WTC11 (cell line): ENCODE data around the gene ADD2. TPM values are rescaled to one million over a fixed set of nuclear protein-coding genes. Genes with fewer than 3 reads are reported as not detected.

Experiments used
- ATAC-seq: fragments of 200-7000 bp; cut with Tn5 transposase; 2 replicates; pipeline ENCODE4 v1.10.0; 2021; ENCODE audit warnings: mild to moderate bottlenecking, moderate library complexity
- CTCF ChIA-PET: fragments of 300-600 bp; sonication (Branson Sonifier 250); formaldehyde crosslinking; loops from one replicate; lab custom pipeline; 2021; ENCODE audit warnings: antibody characterized with exemption; lab: Charles Lee
- POLR2A ChIA-PET: fragments of 350-600 bp; sonication (Branson Sonifier 250); formaldehyde crosslinking; loops from one replicate; lab custom pipeline; 2021; ENCODE audit warnings: antibody characterized with exemption; lab: Charles Lee
- DNase-seq: peaks from one replicate; pipeline ENCODE4 v3.0.0; 2021; ENCODE audit warnings: low spot score
- H3K27ac Mint-ChIP-seq: 2 replicates; pipeline ENCODE4 v1.8.0; 2021; ENCODE audit warnings: mixed read lengths
- H3K27me3 Mint-ChIP-seq: 2 replicates; pipeline ENCODE4 v1.8.0; 2021; ENCODE audit warnings: low read depth, mild to moderate bottlenecking, moderate library complexity, mixed read lengths
- H3K36me3 Mint-ChIP-seq: 2 replicates; pipeline ENCODE4 v1.8.0; 2021; ENCODE audit warnings: mixed read lengths
- H3K4me1 Mint-ChIP-seq: 2 replicates; pipeline ENCODE4 v1.8.0; 2022; ENCODE audit warnings: mixed read lengths
- H3K4me3 Mint-ChIP-seq: 2 replicates; pipeline ENCODE4 v1.8.0; 2021; ENCODE audit warnings: mild to moderate bottlenecking, moderate library complexity, mixed read lengths
- H3K9me3 Mint-ChIP-seq: 2 replicates; pipeline ENCODE4 v1.8.0; 2021; ENCODE audit warnings: mixed read lengths
- CREB1 ChIP-seq: sonication (generic); formaldehyde crosslinking; IDR thresholded peaks from 2 replicates; pipeline ENCODE4 v1.8.0; 2023; ENCODE audit warnings: mild to moderate bottlenecking, missing genetic modification reagents
- CREM ChIP-seq: sonication (generic); formaldehyde crosslinking; IDR thresholded peaks from 2 replicates; pipeline ENCODE4 v1.8.1; 2022; ENCODE audit warnings: mild to moderate bottlenecking, missing genetic modification reagents, moderate library complexity
- ETV6 ChIP-seq: sonication (generic); formaldehyde crosslinking; IDR thresholded peaks from 2 replicates; pipeline ENCODE4 v1.8.1; 2022; ENCODE audit warnings: mild to moderate bottlenecking, missing genetic modification reagents
- HMGA2 ChIP-seq: fragments of 250-450 bp; sonication (Bioruptor Pico); IDR thresholded peaks from 2 replicates; pipeline ENCODE4 v1.4.0; 2021; ENCODE audit warnings: mild to moderate bottlenecking, moderate library complexity
- MYBL2 ChIP-seq: sonication (generic); formaldehyde crosslinking; IDR thresholded peaks from 2 replicates; pipeline ENCODE4 v1.8.1; 2023; ENCODE audit warnings: mild to moderate bottlenecking, moderate library complexity, missing genetic modification reagents
- NFATC4 ChIP-seq: fragments of 250-450 bp; sonication (Bioruptor Pico); IDR thresholded peaks from 2 replicates; pipeline ENCODE4 v1.9.0; 2021; ENCODE audit warnings: mild to moderate bottlenecking
- NR2C2 ChIP-seq: sonication (generic); formaldehyde crosslinking; IDR thresholded peaks from 2 replicates; pipeline ENCODE4 v1.8.0; 2022; ENCODE audit warnings: mild to moderate bottlenecking, missing genetic modification reagents
- NR3C1 ChIP-seq: sonication (generic); formaldehyde crosslinking; conservative IDR thresholded peaks from 2 replicates; pipeline ENCODE4 v1.8.1; 2023; ENCODE audit warnings: low read depth, mild to moderate bottlenecking, missing genetic modification reagents
- ZNF121 ChIP-seq: sonication (generic); formaldehyde crosslinking; IDR thresholded peaks from 2 replicates; pipeline ENCODE4 v1.8.0; 2023; ENCODE audit warnings: missing genetic modification reagents
- ZNF317 ChIP-seq: sonication (generic); formaldehyde crosslinking; IDR thresholded peaks from 2 replicates; pipeline ENCODE4 v1.8.1; 2023; ENCODE audit warnings: low read depth, mild to moderate bottlenecking, moderate library complexity, missing genetic modification reagents, borderline replicate concordance
- ZNF416 ChIP-seq: fragments of 250-450 bp; sonication (Bioruptor Pico); IDR thresholded peaks from 2 replicates; pipeline ENCODE4 v1.9.0; 2021; ENCODE audit warnings: mild to moderate bottlenecking, inconsistent platforms
- ZNF423 ChIP-seq: fragments of 250-450 bp; sonication (Bioruptor Pico); IDR thresholded peaks from 2 replicates; pipeline ENCODE4 v2.1.2; 2022; ENCODE audit warnings: mild to moderate bottlenecking, moderate library complexity
- total RNA-seq: library from RNA; stranded (reverse); gene quantifications from 3 replicates; pipeline ENCODE4 v1.2.3, GENCODE V29; 2021
- TF ChIP-seq, protein P1 (sequence below): sonication (generic); formaldehyde crosslinking; IDR thresholded peaks from 2 replicates; pipeline ENCODE4 v1.8.0; 2022; ENCODE audit warnings: missing genetic modification reagents
- TF ChIP-seq, protein P2 (sequence below): sonication (generic); formaldehyde crosslinking; IDR thresholded peaks from 2 replicates; pipeline ENCODE4 v1.8.1; 2022; ENCODE audit warnings: low read depth, missing genetic modification reagents, borderline replicate concordance
- TF ChIP-seq, protein P3 (sequence below): sonication (generic); formaldehyde crosslinking; IDR thresholded peaks from 2 replicates; pipeline ENCODE4 v1.8.1; 2023; ENCODE audit warnings: mild to moderate bottlenecking, moderate library complexity, missing genetic modification reagents
- TF ChIP-seq, protein P4 (sequence below): sonication (generic); formaldehyde crosslinking; conservative IDR thresholded peaks from 2 replicates; pipeline ENCODE4 v1.8.1; 2023; ENCODE audit warnings: mild to moderate bottlenecking, low read depth, missing genetic modification reagents, moderate library complexity
- TF ChIP-seq, protein P5 (sequence below): fragments of 250-450 bp; sonication (Bioruptor Pico); IDR thresholded peaks from 2 replicates; pipeline ENCODE4 v1.9.0; 2021; ENCODE audit warnings: mild to moderate bottlenecking
- TF ChIP-seq, protein P6 (sequence below): sonication (generic); formaldehyde crosslinking; IDR thresholded peaks from 2 replicates; pipeline ENCODE4 v1.8.0; 2023; ENCODE audit warnings: mild to moderate bottlenecking, missing genetic modification reagents

Gene ADD2
- total RNA-seq, 1 experiment from 2014 or later: 196 TPM

DNA sequence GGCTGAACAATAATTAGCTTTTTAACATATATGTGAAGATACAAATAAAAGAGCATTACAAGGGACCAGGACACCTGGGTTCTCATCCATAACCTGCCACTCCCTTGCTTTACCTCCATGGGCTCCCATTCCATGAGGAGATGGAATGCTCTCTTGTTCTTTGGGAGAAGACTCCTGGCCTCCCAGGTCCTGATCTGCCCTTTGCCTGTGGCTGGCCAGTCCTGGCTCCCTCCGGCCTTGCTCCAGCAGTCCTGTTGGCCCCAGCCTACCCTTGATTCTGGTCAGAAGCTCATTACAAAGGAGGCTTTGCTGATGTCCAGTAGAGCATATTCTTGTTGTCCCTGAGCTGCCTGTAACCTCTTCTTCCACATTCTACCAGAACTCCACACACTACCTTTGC is 60.3 kb downstream of the ADD2 start (continued):
- TF ChIP-seq, protein P1, sequence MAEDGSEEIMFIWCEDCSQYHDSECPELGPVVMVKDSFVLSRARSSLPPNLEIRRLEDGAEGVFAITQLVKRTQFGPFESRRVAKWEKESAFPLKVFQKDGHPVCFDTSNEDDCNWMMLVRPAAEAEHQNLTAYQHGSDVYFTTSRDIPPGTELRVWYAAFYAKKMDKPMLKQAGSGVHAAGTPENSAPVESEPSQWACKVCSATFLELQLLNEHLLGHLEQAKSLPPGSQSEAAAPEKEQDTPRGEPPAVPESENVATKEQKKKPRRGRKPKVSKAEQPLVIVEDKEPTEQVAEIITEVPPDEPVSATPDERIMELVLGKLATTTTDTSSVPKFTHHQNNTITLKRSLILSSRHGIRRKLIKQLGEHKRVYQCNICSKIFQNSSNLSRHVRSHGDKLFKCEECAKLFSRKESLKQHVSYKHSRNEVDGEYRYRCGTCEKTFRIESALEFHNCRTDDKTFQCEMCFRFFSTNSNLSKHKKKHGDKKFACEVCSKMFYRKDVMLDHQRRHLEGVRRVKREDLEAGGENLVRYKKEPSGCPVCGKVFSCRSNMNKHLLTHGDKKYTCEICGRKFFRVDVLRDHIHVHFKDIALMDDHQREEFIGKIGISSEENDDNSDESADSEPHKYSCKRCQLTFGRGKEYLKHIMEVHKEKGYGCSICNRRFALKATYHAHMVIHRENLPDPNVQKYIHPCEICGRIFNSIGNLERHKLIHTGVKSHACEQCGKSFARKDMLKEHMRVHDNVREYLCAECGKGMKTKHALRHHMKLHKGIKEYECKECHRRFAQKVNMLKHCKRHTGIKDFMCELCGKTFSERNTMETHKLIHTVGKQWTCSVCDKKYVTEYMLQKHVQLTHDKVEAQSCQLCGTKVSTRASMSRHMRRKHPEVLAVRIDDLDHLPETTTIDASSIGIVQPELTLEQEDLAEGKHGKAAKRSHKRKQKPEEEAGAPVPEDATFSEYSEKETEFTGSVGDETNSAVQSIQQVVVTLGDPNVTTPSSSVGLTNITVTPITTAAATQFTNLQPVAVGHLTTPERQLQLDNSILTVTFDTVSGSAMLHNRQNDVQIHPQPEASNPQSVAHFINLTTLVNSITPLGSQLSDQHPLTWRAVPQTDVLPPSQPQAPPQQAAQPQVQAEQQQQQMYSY: no peak
- TF ChIP-seq, all 79 proteins: peak for 0

DNA sequence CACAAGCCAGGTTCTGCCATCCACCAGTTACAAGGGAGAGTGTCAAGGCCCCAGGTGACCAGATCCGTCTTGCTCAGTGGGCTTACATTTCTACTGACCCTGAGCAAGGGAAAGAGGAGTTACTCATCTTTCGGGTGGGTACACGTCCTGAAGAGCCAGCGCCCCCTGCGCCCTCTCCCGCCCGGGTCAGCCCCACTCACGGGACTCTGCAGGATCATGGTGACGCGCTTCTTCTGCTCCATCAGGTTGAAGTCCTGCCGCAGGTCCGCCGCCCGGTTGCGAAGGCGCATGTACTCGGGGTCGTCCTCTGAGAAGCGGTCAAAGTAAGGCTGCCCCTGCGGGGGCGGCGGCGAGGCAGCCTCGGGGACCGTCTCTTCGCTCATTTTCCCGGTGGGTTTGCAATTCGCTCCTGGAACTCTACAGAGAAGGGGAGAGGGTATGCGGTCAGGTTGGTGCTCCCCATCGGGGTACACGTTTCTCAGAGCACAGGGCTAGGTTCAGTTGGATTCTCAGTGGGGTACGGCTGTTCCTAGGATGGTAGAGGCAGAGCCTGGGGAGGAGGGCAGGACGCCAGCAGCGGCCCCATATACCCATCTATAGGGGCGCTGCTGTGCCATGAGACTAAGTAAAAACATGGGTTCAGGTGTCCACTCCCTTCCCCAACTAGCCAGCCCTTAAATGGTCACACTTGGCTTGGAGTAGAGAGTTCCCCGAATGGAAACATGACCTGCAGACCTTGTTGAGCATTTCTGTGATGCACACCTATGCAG is 61.8 kb downstream of the ADD2 start:
- no peak overlapping the region for H3K4me3 Mint-ChIP-seq
- TF ChIP-seq ETV6 (no peak), ZNF121 (CRISPR knock-in tag) (no peak), NR3C1 (CRISPR knock-in tag) (no peak), NFATC4 (CRISPR knock-in tag) (no peak), ZNF416 (CRISPR knock-in tag) (no peak), MYBL2 (CRISPR knock-in tag) (no peak)
- TF ChIP-seq, protein P2, sequence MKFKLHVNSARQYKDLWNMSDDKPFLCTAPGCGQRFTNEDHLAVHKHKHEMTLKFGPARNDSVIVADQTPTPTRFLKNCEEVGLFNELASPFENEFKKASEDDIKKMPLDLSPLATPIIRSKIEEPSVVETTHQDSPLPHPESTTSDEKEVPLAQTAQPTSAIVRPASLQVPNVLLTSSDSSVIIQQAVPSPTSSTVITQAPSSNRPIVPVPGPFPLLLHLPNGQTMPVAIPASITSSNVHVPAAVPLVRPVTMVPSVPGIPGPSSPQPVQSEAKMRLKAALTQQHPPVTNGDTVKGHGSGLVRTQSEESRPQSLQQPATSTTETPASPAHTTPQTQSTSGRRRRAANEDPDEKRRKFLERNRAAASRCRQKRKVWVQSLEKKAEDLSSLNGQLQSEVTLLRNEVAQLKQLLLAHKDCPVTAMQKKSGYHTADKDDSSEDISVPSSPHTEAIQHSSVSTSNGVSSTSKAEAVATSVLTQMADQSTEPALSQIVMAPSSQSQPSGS (CRISPR knock-in tag): no peak
- TF ChIP-seq, protein P3, sequence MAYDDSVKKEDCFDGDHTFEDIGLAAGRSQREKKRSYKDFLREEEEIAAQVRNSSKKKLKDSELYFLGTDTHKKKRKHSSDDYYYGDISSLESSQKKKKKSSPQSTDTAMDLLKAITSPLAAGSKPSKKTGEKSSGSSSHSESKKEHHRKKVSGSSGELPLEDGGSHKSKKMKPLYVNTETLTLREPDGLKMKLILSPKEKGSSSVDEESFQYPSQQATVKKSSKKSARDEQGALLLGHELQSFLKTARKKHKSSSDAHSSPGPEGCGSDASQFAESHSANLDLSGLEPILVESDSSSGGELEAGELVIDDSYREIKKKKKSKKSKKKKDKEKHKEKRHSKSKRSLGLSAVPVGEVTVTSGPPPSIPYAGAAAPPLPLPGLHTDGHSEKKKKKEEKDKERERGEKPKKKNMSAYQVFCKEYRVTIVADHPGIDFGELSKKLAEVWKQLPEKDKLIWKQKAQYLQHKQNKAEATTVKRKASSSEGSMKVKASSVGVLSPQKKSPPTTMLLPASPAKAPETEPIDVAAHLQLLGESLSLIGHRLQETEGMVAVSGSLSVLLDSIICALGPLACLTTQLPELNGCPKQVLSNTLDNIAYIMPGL (CRISPR knock-in tag): no peak
- TF ChIP-seq, protein P4, sequence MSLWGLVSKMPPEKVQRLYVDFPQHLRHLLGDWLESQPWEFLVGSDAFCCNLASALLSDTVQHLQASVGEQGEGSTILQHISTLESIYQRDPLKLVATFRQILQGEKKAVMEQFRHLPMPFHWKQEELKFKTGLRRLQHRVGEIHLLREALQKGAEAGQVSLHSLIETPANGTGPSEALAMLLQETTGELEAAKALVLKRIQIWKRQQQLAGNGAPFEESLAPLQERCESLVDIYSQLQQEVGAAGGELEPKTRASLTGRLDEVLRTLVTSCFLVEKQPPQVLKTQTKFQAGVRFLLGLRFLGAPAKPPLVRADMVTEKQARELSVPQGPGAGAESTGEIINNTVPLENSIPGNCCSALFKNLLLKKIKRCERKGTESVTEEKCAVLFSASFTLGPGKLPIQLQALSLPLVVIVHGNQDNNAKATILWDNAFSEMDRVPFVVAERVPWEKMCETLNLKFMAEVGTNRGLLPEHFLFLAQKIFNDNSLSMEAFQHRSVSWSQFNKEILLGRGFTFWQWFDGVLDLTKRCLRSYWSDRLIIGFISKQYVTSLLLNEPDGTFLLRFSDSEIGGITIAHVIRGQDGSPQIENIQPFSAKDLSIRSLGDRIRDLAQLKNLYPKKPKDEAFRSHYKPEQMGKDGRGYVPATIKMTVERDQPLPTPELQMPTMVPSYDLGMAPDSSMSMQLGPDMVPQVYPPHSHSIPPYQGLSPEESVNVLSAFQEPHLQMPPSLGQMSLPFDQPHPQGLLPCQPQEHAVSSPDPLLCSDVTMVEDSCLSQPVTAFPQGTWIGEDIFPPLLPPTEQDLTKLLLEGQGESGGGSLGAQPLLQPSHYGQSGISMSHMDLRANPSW (CRISPR knock-in tag): no peak
- no peaks in the 10 kb centered on the region for H3K27me3 Mint-ChIP-seq
- ChIA-PET POLR2A (no interaction called here), CTCF (interaction anchor here (1.1 to 2.4 kb wide), 3 partner anchors 46 to 79 kb away, joined by 3 to 9 read pairs (median 5); partner anchors contain the start of gene ADD2)
- ATAC-seq: peak; percentile 33
- H3K4me1 Mint-ChIP-seq: peaks cover 38% of the 10 kb centered on the region
- no peaks in the 10 kb centered on the region for H3K9me3 Mint-ChIP-seq
- H3K27ac Mint-ChIP-seq: no peak overlapping the region
- H3K36me3 Mint-ChIP-seq: peaks cover 51% of the 10 kb centered on the region
- no peak for DNase-seq

DNA sequence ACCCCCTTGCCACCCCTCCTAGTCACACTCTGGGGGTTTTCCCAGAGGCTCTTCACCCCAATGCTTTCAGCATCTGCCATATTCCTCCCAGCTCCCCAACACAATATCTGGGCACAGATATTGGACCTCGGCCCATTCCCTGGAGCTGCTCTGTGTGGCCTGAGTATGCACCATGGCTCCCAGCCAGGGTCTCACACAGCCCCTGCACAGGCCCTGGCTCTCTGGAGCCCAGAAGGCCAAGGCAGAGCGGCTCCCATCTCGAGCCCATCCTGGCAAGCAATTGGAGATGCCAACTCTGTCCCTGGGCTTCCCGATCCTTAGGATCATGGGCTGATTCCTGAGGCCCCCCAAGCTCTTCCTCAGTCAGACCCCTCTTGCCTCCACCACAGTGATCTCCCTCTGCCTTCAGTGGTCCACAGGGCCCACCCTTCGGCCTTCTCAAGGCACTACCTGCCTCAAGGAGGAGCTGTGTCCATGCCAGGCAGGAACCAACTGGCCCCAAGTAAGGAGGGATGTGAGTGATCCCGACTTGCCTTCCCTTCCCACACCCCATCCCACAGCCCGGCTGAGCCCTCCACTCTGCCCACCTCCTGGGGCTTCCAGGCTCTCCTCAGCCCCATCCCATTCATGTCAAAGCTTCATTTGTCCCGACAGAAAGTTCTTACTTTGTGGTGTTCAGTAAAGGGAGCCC is 62.7 kb downstream of the ADD2 start:
- peak overlapping the region; percentile 65; the same call in 1 of the 2 replicates for H3K27ac Mint-ChIP-seq
- no peak for TF ChIP-seq NR2C2 (CRISPR knock-in tag)
- TF ChIP-seq CREB1: no peak
- TF ChIP-seq CREM (CRISPR knock-in tag): no peak
- no peak for TF ChIP-seq ZNF423 (CRISPR knock-in tag)
- TF ChIP-seq, protein P5, sequence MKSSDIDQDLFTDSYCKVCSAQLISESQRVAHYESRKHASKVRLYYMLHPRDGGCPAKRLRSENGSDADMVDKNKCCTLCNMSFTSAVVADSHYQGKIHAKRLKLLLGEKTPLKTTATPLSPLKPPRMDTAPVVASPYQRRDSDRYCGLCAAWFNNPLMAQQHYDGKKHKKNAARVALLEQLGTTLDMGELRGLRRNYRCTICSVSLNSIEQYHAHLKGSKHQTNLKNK (CRISPR knock-in tag): no peak
- TF ChIP-seq ZNF317 (CRISPR knock-in tag): no peak
- no peak for TF ChIP-seq NR3C1 (CRISPR knock-in tag)
- no peak for TF ChIP-seq MYBL2 (CRISPR knock-in tag)
- TF ChIP-seq HMGA2 (CRISPR knock-in tag): no peak
- TF ChIP-seq, protein P6, sequence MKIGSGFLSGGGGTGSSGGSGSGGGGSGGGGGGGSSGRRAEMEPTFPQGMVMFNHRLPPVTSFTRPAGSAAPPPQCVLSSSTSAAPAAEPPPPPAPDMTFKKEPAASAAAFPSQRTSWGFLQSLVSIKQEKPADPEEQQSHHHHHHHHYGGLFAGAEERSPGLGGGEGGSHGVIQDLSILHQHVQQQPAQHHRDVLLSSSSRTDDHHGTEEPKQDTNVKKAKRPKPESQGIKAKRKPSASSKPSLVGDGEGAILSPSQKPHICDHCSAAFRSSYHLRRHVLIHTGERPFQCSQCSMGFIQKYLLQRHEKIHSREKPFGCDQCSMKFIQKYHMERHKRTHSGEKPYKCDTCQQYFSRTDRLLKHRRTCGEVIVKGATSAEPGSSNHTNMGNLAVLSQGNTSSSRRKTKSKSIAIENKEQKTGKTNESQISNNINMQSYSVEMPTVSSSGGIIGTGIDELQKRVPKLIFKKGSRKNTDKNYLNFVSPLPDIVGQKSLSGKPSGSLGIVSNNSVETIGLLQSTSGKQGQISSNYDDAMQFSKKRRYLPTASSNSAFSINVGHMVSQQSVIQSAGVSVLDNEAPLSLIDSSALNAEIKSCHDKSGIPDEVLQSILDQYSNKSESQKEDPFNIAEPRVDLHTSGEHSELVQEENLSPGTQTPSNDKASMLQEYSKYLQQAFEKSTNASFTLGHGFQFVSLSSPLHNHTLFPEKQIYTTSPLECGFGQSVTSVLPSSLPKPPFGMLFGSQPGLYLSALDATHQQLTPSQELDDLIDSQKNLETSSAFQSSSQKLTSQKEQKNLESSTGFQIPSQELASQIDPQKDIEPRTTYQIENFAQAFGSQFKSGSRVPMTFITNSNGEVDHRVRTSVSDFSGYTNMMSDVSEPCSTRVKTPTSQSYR (CRISPR knock-in tag): no peak

More for the DNA sequence above, 62.7 kb downstream of the ADD2 start:
- no peak for DNase-seq
- Mint-ChIP-seq H3K9me3 (no peaks in the 10 kb centered on the region), H3K27me3 (no peaks in the 10 kb centered on the region), H3K36me3 (peaks cover 43% of the 10 kb centered on the region), H3K4me3 (no peak overlapping the region), H3K4me1 (peaks cover 29% of the 10 kb centered on the region)
- POLR2A ChIA-PET: no interaction called here
- CTCF ChIA-PET: interaction anchor here (1.1 to 2.4 kb wide), 3 partner anchors 47 to 80 kb away, joined by 3 to 9 read pairs (median 5); partner anchors contain the start of gene ADD2
- no peak for ATAC-seq
